IMR-90 (cell line): ENCODE measurements around the gene CAMK2B.

Experiments
- BHLHE40 ChIP-seq: fragments of 150-350 bp; IDR thresholded peaks from 2 replicates; pipeline ENCODE4 v1.6.1; 2016; ENCODE audit warnings: mild to moderate bottlenecking, low read depth, low read length
- CEBPB ChIP-seq: IDR thresholded peaks from 2 replicates; pipeline ENCODE4 v1.6.1; 2012; ENCODE audit warnings: low read depth, low read length, improper control_type of control experiment
- CTCF ChIP-seq: conservative IDR thresholded peaks from 2 replicates; pipeline ENCODE4 v1.5.1; 2012; ENCODE audit warnings: mild to moderate bottlenecking, low read depth, low read length, improper control_type of control experiment
- FOS ChIP-seq: fragments of 150-350 bp; IDR thresholded peaks from 2 replicates; pipeline ENCODE4 v1.6.1; 2016; ENCODE audit warnings: low read depth, low read length
- MAFK ChIP-seq: IDR thresholded peaks from 2 replicates; pipeline ENCODE4 v1.6.1; 2012; ENCODE audit warnings: low read depth, low read length, improper control_type of control experiment
- MAZ ChIP-seq: IDR thresholded peaks from 2 replicates; pipeline ENCODE4 v1.6.1; 2012; ENCODE audit warnings: low read depth, mild to moderate bottlenecking, low read length, improper control_type of control experiment, moderate library complexity, borderline replicate concordance
- MXI1 ChIP-seq: IDR thresholded peaks from 2 replicates; pipeline ENCODE4 v1.6.1; 2012; ENCODE audit warnings: low read depth, mild to moderate bottlenecking, low read length, moderate library complexity, borderline replicate concordance
- POLR2A ChIP-seq: IDR thresholded peaks from 2 replicates; pipeline ENCODE4 v1.6.1; 2012; ENCODE audit warnings: mild to moderate bottlenecking, low read depth, low read length
- RAD21 ChIP-seq: IDR thresholded peaks from 2 replicates; pipeline ENCODE4 v1.6.1; 2012; ENCODE audit warnings: low read length, improper control_type of control experiment
- RCOR1 ChIP-seq: IDR thresholded peaks from 2 replicates; pipeline ENCODE4 v1.6.1; 2012; ENCODE audit warnings: mild to moderate bottlenecking, low read length, improper control_type of control experiment; ENCODE audit not compliant: insufficient replicate concordance
- RFX5 ChIP-seq: IDR thresholded peaks from 2 replicates; pipeline ENCODE4 v1.8.0; 2012; ENCODE audit warnings: low read depth, mild to moderate bottlenecking, low read length, moderate library complexity
- TF ChIP-seq, protein P1 (sequence below): fragments of 150-350 bp; IDR thresholded peaks from 2 replicates; pipeline ENCODE4 v1.6.1; 2017; ENCODE audit warnings: mild to moderate bottlenecking, antibody characterized with exemption, low read length, low read depth
- TF ChIP-seq, protein P2 (sequence below): fragments of 150-350 bp; IDR thresholded peaks from 2 replicates; pipeline ENCODE4 v1.6.1; 2016; ENCODE audit warnings: low read depth, mild to moderate bottlenecking, low read length, moderate library complexity, borderline replicate concordance

DNA sequence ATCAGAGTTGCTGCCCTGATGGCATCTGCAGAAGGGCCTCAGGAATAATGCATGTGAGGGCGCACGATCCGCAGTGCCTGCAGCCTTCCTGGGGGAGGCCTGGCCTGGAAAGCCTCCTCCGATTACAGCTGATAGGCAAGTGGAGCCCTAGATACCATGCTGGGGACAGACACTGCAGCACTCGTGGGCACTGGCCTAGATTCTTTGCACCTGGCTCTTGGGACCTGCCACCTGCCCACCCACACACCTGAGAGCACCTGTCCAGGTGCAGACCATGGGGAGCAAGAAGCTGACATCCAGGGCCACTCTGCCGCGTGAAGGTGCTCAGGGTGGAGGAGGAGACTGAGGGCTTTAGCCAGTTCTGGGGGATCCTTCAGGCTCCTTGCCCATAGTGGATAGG is 109.9 kb downstream of the CAMK2B start:
- TF ChIP-seq CTCF (no peak), POLR2A (no peak), RCOR1 (no peak), MAZ (no peak), MAFK (no peak), FOS (no peak), MXI1 (no peak), BHLHE40 (no peak), RFX5 (no peak), RAD21 (no peak), CEBPB (no peak)
- TF ChIP-seq, protein P1, sequence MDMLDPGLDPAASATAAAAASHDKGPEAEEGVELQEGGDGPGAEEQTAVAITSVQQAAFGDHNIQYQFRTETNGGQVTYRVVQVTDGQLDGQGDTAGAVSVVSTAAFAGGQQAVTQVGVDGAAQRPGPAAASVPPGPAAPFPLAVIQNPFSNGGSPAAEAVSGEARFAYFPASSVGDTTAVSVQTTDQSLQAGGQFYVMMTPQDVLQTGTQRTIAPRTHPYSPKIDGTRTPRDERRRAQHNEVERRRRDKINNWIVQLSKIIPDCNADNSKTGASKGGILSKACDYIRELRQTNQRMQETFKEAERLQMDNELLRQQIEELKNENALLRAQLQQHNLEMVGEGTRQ: no peak
- TF ChIP-seq, protein P2, sequence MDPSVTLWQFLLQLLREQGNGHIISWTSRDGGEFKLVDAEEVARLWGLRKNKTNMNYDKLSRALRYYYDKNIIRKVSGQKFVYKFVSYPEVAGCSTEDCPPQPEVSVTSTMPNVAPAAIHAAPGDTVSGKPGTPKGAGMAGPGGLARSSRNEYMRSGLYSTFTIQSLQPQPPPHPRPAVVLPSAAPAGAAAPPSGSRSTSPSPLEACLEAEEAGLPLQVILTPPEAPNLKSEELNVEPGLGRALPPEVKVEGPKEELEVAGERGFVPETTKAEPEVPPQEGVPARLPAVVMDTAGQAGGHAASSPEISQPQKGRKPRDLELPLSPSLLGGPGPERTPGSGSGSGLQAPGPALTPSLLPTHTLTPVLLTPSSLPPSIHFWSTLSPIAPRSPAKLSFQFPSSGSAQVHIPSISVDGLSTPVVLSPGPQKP: no peak
